GM04504 (cell line): ENCODE data around the gene APOL3.
"Not testable (repeated sequence)": the region's sequence is repeated elsewhere in the genome, so short reads cannot be mapped to it uniquely, and the experiment has no call there.

Experiments used
- DNase-seq: peaks from one replicate; pipeline ENCODE4 v3.0.0-alpha.2; 2012; ENCODE audit warnings: low read depth

The APOL3 gene, protein sequence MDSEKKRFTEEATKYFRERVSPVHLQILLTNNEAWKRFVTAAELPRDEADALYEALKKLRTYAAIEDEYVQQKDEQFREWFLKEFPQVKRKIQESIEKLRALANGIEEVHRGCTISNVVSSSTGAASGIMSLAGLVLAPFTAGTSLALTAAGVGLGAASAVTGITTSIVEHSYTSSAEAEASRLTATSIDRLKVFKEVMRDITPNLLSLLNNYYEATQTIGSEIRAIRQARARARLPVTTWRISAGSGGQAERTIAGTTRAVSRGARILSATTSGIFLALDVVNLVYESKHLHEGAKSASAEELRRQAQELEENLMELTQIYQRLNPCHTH

DNA sequence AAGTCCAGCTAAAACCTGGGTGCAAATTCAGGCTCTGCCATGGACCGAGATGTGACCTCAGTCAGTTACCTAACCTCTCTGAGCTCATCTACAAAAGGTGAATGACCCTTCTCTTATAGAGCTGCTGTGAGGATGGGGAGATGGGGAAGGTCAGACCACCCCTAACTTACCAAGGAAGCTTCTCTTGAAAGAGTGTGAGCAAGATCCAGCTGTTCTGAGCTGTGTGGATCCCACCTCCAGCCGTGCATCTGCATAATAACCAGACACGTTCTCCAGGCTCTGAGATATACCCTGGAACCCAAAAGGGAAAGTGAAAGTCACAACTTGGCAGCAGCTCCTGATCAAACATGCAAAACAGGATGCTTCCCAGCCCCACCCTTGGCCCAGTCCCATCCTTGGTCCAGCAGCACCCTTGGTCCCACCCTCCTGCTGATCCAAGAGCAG, at the start of gene APOL3:
Gene APOL3 (minus strand): TSS at position 257 of the 444 bp plus-strand sequence. CDS start 11,700 bp downstream, outside the sequence.
- no peak for DNase-seq

DNA sequence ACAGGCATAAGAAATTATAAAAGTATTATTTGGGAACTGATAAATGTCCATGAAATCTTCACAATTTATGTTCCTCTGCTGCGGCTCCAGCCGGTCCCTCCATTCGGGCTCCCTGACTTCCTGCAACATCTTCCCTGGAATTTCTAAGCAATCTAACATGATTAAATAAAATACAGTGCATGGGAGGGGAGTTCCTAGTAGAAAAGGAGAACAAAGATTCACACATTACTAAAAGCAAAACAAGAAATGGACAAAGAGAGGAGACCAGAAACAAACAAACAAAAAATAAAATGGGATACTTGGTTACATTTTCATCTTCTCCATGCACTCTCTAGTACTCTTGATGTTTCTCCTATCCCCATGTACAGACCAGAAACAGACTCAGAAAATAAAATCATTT, 49.7 kb upstream of the APOL3 start:
- DNase-seq, result no peak

GRCh38 chr22:36209488-36209908, 48.9 kb upstream of the APOL3 start:
- DNase-seq, result not testable (repeated sequence)

DNA sequence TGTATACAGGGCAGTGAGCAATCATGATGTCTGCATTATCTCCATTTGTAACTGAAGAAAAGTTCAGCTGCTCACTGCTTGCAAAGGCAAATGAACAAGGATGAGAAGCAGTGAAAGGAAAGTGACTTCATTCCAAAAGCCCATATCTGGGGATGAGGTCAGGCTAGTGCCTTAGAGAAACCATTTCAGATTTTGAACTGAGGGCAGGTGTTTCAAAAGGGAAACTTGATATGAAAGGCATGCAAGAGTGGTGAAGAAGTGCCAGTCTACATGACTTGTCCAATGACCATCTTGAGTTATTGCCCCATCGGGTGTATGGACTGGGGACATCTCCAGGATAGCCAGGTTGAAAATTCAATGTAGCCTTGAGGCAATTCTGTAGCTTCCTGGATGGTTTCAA, 48.4 kb upstream of the APOL3 start:
- DNase-seq, result no peak

GRCh38 chr22:36208162-36208765, 47.7 kb upstream of the APOL3 start:
- no peak for DNase-seq

DNA sequence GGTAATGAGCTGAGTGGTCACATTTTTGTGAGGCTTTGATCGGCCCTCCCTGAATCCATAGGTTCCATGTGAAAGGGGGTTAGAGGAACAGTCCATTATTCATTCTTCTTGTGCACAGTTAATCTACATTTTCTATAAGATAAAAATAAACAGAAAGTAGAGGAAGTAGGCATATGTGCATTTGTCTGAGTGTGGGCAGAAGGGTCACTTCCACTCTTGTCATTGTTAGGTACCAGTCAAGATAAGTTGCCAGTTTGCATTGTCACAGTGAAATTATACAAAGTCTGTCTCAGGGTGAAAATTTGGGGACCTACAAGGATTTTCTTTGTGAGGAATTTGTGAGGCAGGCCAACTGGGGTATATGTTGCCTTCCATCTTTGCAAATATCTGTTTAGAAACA, 45.7 kb upstream of the APOL3 start:
- no peak for DNase-seq

- not testable (repeated sequence) for DNase-seq
Measured at GRCh38 chr22:36205573-36205972, 45.0 kb upstream of the APOL3 start.

DNA sequence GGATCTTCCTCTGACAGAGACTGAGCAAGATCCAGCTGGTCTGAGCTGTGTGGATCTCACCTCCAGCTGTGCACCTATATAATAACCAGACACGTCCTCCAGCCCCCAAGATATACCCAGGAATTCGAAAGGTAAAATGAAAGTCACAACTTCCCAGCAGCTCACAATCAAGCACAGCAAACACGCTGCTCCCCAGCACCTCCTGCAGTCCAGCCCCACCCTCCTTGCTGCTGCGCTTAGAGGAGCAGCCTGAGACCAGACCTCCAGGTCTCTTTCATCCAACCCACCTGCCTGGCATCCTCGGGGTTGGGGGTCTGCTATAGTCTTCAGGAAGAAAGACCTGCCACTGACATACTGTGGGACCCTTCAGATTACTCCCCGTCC, 44.1 kb upstream of the APOL3 start:
- no peak for DNase-seq

DNA sequence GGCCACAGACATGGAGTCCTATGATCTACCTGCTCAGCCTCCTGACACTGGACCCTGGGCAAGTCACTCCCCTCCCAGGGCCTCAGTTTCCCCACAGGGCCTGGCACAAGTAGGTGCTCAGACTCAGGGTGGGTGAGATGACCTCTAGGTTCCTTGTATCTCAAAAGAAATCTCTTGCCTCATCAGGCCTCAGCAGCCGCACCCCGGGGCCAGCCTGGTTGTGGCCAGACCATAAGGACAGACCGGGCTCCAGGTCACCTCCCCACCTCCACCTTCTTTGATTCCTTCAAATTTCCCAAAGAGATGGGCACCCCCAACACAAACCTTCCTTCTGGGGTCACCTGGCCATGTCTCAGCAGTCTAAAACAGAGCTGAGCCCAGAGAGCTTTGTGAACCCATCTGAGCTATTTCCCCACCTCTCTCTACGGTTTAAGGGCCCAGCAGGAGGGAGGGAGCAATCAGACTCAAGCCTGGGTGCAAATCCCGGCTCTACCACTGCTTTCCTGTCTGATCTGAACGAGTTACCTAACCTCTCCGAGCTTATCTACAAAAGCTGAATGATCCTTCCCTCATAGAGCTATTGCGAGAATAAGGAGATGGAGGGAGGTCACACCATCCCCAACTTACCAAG, 43.6 kb upstream of the APOL3 start:
- no peak for DNase-seq

- DNase-seq, result not testable (repeated sequence)
Measured at GRCh38 chr22:36203441-36203840, 42.9 kb upstream of the APOL3 start.

DNA sequence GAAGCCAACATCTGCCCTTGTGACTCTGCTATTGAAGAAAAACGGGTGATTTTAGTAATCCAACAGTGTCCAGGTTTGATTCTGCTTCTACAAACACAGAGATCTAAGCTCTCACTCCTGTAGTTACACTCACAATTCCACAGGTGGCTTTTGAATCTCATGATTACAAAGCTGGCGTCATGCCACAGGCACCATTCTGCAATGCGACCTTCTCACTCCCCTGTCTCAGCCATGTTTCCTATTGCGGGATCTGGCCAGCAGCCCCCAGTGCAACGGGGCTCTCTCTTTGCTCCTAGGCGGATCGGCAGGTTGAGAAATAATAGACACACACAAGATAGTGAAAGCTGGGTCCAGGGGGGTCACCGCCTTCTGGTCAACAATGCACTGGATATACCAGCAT, 42.4 kb upstream of the APOL3 start:
- DNase-seq, result not testable (repeated sequence)

DNA sequence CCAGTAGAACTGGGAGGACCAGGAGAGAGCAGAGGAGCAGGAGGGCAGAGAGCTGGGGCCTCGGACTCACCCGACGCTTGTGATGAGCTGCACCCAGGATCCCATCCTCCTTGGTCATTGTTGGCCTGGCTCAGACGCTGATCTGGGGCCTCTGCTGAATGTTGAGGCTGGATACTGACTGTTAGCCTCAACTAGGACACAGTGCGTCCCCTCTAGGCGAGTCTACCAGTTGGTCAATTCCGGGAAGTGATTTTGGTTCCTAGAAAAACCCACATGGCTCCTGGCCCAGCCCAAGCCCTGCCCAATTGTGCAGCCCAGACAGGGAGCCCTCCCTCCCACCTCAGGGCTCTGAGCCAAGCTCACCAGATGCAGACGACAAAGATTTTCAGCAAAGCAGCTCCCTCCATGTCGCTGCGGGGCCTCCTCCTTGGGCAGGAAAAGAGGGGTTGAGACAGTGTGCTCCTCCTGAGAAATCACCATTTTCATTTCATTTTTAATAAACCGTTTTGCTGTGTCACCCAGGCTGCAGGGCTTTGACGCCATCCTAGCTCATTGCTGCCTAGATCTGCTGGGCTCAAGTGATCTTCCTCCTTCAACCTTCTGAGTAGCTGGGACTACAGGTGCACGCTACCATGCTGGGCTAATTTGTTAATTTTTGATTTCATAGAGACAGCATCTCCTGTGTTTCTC, 41.2 kb upstream of the APOL3 start, which contains the start of gene APOL4:
Gene APOL4 (minus strand): TSS at position 180 of the 690 bp plus-strand sequence. CDS start 75 bp downstream, at position 105.
- DNase-seq, result no peak

DNA sequence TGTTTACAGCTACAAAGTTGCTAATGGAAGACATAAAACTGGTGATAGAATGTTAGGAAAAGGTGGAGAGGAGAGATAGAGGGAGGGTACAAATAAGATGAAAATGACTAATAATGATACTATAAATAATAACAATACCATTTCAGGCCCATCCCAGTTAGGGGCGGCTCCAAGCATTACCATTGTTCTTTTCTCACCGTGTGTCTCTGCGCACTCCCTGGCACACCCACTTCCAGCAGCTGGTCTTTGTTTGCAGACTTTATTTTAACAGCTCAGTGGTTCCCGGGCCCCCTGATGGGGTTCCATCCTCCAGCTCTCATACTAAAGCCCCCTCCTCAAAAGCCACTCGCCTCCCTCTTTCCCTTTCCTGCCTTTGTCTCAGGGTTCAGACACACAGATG, 40.5 kb upstream of the APOL3 start:
- not testable (repeated sequence) for DNase-seq

DNA sequence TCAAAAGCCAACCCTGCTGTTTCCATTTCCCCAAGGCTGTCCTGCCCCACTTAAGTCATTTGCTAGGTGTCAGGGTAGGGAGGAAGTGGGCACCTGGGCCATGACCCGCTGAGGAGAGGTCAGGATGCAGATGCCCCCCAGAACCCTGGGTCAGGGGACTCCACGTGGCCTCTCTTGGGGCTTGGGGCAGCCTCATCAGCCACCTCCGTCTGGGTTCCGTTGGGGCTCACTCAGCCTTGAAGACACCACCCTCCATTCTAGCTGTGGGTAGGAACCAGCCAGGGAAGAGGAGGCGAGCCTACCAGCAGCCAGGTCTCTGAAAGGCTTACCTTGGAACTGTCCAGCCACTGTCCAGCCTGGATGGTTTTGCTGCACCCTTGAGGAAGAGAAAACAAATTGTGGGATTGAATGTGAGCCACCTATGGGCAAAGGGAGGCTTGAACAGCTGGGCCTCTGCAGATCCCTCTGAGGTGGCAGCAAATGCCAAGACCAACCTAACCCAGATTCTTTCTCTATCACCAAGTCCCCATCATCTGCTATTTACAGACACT, 38.5 kb upstream of the APOL3 start:
- no peak for DNase-seq

DNA sequence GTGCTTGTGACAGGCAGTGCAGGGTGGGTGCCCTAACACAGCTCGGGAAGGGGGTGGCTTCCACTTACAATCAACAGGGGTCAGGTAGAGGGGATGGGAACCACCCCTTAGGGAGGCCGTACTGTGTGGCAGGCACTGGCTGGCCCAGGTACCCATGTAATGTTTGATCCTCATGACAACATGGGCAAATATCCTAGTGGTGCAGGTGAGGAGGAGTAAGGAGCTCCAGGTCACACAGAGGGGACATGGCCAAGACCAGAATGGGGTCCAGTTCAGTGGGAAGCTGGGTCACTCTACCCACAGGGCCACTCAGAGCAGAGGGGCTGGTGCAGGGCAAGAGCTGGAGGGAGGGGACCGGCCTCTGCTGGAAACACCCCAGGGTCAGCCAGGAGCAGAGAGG, 38.0 kb upstream of the APOL3 start:
- DNase-seq, result no peak

GRCh38 chr22:36197514-36198146, 37.1 kb upstream of the APOL3 start:
- DNase-seq, result no peak

DNA sequence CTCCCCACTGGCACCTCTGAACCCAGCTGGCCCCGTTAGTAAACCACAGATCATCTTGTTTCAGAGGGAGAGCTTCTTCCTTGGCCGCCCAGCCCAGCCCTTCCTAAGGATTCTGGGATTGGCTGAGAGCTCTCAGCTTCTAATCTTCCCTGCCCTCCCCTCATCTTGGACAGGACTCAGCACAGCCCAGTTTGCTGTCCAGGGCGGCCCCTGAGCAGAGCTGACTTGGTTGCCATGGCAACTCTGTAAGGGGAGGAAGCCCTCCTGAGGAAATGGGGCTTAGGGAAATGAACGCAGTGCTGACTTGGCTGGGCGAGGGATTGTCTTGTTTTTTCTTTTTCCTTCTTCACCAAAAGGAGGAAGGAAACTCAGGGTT, 36.5 kb upstream of the APOL3 start:
- no peak for DNase-seq

GRCh38 chr22:36196254-36197064, 35.9 kb upstream of the APOL3 start:
- no peak for DNase-seq

DNA sequence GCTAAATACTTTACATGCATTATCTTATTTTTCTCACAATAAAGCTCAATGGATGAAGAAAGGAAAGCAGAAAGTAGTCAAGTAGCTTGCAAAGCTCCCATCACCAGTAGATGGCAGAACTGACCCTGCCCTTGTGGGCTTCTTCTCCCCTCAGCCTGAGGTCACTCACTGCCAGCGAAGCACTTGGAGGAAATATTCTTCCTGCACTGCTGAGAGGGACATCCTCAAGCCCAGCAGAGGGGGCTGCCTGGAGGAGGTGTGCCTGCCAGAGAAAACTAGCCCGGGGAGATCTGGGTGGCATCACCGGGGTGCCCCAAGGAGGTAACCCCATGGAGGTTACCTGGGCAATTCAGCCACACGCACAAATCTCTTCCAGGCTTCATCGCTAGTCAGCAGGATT, 34.4 kb upstream of the APOL3 start:
- DNase-seq, result no peak

- no peak for DNase-seq
Measured at GRCh38 chr22:36194385-36194784, 33.8 kb upstream of the APOL3 start.

DNA sequence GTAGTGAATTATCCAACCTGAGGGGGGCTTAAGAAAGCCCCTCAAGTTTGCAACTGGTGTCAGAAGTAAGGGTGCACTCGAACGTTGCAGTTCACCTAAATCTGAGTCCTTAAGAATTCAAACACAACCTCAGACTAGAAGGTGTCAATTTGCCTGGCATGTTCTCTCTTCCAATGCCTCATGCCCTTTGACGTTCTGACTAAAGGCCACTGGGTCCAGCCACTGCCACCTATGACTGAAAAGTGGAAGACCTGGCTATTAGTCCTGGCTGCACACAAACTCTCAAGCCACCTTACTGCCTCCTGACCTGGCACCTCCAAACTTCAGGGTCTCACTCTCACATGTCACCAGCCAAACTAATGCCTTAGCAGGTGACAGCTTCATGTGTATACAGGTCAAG, 33.0 kb upstream of the APOL3 start:
- DNase-seq, result no peak
